Progenitor cell of endocrine pancreas (in vitro differentiated cells): ENCODE measurements around the gene ATG4C. TPM values are rescaled to one million over a fixed set of nuclear protein-coding genes. Genes with fewer than 3 reads are reported as not detected.

Experiments
- DNase-seq: peaks from one replicate; pipeline ENCODE4 v3.0.0; 2021; ENCODE audit warnings: low spot score; ENCODE audit not compliant: unreplicated experiment
- H3K27ac Mint-ChIP-seq: 2 replicates; pipeline ENCODE4 v1.8.0; 2021; ENCODE audit warnings: mild to moderate bottlenecking, moderate library complexity, mixed read lengths
- H3K27me3 Mint-ChIP-seq: 2 replicates; pipeline ENCODE4 v1.8.0; 2021; ENCODE audit warnings: mixed read lengths
- H3K36me3 Mint-ChIP-seq: 2 replicates; pipeline ENCODE4 v1.8.0; 2022; ENCODE audit warnings: mixed read lengths; ENCODE audit not compliant: insufficient read depth
- H3K4me1 Mint-ChIP-seq: 2 replicates; pipeline ENCODE4 v1.8.0; 2021; ENCODE audit warnings: low read depth, mixed read lengths
- H3K4me3 Mint-ChIP-seq: 2 replicates; pipeline ENCODE4 v1.8.0; 2021; ENCODE audit warnings: low read depth, mild to moderate bottlenecking, moderate library complexity, mixed read lengths
- H3K9me3 Mint-ChIP-seq: 2 replicates; pipeline ENCODE4 v1.8.0; 2021; ENCODE audit warnings: low read depth, mixed read lengths
- CTCF ChIP-seq: fragments of 200-600 bp; sonication (generic); IDR thresholded peaks from one replicate; pipeline ENCODE4 v1.5.0; 2021; ENCODE audit warnings: antibody characterized with exemption, mild to moderate bottlenecking; ENCODE audit not compliant: unreplicated experiment
- total RNA-seq: library from RNA; stranded (reverse); gene quantifications from 2 replicates; pipeline ENCODE4 v1.2.1, GENCODE V29; 2021

Gene ATG4C
- total RNA-seq, 1 donor from 2014 or later: 13.0 TPM

- no peaks in the 10 kb centered on the region for H3K36me3 Mint-ChIP-seq
- no peak for TF ChIP-seq CTCF
- H3K4me1 Mint-ChIP-seq: no peaks in the 10 kb centered on the region
- H3K4me3 Mint-ChIP-seq: no peak overlapping the region
- no peak overlapping the region for H3K27ac Mint-ChIP-seq
- H3K27me3 Mint-ChIP-seq: no peaks in the 10 kb centered on the region
- DNase-seq: no peak
- H3K9me3 Mint-ChIP-seq: no peaks in the 10 kb centered on the region
Observed at GRCh38 chr1:62870148-62870547, 86.2 kb downstream of the ATG4C start.

- peaks cover 6% of the 10 kb centered on the region for H3K9me3 Mint-ChIP-seq
- no peaks in the 10 kb centered on the region for H3K36me3 Mint-ChIP-seq
- no peak overlapping the region for H3K4me3 Mint-ChIP-seq
- DNase-seq: no peak
- no peaks in the 10 kb centered on the region for H3K4me1 Mint-ChIP-seq
- TF ChIP-seq CTCF: no peak
- no peak overlapping the region for H3K27ac Mint-ChIP-seq
- H3K27me3 Mint-ChIP-seq: peaks cover 3% of the 10 kb centered on the region
Observed at GRCh38 chr1:62875676-62876075, 91.7 kb downstream of the ATG4C start.

GRCh38 chr1:62876535-62876934 is 92.6 kb downstream of the ATG4C start:
- Mint-ChIP-seq H3K9me3 (peaks cover 6% of the 10 kb centered on the region), H3K4me1 (no peaks in the 10 kb centered on the region), H3K4me3 (no peak overlapping the region), H3K36me3 (no peaks in the 10 kb centered on the region), H3K27me3 (peaks cover 3% of the 10 kb centered on the region), H3K27ac (no peak overlapping the region)
- no peak for TF ChIP-seq CTCF
- DNase-seq: no peak

- Mint-ChIP-seq H3K4me3 (no peak overlapping the region), H3K27ac (no peak overlapping the region), H3K9me3 (peaks cover 6% of the 10 kb centered on the region), H3K27me3 (peaks cover 3% of the 10 kb centered on the region), H3K4me1 (peaks cover 3% of the 10 kb centered on the region), H3K36me3 (no peaks in the 10 kb centered on the region)
- DNase-seq: no peak
- TF ChIP-seq CTCF: no peak
Observed at GRCh38 chr1:62877579-62877978, 93.6 kb downstream of the ATG4C start.

GRCh38 chr1:62879962-62880361 is 96.0 kb downstream of the ATG4C start:
- Mint-ChIP-seq H3K4me1 (peaks cover 3% of the 10 kb centered on the region), H3K36me3 (no peaks in the 10 kb centered on the region), H3K27ac (no peak overlapping the region), H3K27me3 (peaks cover 3% of the 10 kb centered on the region), H3K4me3 (no peak overlapping the region), H3K9me3 (peaks cover 6% of the 10 kb centered on the region)
- TF ChIP-seq CTCF: no peak
- no peak for DNase-seq
